RKO (cell line): Measurements from ENCODE around the gene MRPS26.
"Not testable (repeated sequence)": the region's sequence is repeated elsewhere in the genome, so short reads cannot be mapped to it uniquely, and the experiment has no call there.

Experiments
- DNase-seq: peaks from one replicate; pipeline ENCODE4 v3.0.0-alpha.2; 2016; ENCODE audit warnings: low spot score

The MRPS26 gene

DNA sequence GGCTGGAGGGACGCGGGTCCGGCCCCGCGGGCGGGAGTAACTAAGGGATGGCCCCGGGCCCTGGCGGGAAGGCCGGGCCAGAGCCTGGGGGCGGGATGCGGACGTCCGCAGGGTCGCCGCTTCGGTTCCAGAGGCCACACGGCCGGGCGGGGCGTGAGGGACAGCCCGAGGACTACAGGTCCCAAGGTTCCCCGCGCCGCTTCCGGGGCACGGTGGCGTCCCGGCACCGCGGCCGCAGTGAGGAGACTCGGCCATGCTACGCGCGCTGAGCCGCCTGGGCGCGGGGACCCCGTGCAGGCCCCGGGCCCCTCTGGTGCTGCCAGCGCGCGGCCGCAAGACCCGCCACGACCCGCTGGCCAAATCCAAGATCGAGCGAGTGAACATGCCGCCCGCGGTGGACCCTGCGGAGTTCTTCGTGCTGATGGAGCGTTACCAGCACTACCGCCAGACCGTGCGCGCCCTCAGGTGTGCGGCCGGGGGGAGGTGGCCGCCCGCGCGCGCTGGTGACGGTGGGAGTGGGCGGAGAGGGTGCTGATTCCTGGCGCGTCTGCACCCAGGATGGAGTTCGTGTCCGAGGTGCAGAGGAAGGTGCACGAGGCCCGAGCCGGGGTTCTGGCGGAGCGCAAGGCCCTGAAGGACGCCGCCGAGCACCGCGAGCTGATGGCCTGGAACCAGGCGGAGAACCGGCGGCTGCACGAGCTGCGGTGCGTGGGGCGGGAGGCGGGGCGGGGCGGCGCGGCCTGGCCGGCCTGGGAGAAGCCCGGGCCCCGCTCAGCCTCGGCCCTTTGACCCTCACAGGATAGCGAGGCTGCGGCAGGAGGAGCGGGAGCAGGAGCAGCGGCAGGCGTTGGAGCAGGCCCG is at the start of gene MRPS26:
MRPS26 (plus strand) TSS at position 237 of the 861 bp plus-strand sequence; CDS start at position 254, 17 bp downstream.
- DNase-seq, result peak; percentile 93

DNA sequence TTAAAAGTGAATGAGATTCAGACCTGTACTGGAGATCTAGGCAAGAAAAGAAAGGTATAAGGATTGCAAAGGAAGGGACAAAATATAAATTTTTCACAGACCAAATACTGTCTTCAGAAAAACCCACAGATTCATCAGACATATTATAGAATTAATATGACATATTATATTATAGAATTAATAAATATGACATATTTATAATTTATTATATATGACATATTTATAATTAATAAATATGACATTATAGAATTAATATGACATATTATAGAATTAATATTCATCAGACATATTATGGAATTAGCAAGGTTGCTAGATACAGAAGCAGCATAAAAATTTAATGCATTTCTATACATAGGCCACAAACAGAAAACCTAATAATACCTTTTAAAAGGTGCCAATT is 47.1 kb upstream of the MRPS26 start:
- no peak for DNase-seq

DNA sequence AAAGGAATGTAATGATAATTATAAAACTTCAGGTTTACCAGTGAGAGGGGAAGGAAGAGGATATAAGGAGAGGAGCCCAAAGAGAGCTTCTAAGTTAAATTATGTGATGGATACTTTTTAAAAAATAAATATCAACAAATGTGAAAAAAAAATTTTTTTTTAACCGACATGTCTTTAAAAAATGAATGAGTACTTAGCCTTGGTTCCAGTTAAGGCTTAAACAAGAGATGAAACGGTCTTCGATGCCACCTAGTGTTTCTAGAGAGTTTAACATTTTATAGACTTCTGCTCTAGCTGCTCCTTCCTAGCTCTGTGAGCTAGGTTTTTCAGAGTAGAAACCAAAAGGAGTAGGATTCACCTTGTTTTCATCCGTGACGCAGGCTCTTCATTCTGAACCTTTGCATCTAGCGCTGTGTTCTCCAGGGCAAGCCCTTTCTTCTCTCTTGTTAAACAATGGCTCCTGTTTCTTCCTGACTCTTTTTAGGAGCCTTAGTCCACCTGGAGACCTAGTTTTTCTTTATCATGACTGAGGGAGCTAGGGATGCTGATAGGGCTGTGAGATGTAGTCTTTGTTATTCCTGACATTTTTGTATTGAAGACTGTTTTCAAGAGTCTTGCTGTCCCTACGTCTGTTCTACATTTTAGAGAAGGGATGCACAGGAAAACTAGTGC is 44.9 kb upstream of the MRPS26 start:
- peak; percentile 87 for DNase-seq

DNA sequence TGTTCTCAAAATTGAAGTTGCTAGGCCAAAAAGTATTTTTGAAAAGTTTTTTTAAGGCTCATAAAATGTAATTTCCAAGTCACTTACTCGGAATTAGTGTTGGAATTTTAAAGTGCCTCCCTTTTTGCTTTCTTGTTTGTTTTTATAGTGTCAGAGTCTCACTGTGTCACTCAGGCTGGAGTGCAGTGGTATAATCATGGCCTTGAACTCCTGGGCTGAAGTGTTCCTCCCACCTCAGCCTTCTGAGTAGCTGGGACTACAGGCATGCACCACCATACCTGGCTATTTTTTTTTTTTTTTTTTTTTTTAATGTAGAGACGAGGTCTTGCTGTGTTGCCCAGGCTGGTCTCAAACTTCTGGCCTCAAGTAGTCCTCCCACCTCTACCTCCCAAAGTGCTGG is 42.4 kb upstream of the MRPS26 start:
- DNase-seq, result no peak

DNA sequence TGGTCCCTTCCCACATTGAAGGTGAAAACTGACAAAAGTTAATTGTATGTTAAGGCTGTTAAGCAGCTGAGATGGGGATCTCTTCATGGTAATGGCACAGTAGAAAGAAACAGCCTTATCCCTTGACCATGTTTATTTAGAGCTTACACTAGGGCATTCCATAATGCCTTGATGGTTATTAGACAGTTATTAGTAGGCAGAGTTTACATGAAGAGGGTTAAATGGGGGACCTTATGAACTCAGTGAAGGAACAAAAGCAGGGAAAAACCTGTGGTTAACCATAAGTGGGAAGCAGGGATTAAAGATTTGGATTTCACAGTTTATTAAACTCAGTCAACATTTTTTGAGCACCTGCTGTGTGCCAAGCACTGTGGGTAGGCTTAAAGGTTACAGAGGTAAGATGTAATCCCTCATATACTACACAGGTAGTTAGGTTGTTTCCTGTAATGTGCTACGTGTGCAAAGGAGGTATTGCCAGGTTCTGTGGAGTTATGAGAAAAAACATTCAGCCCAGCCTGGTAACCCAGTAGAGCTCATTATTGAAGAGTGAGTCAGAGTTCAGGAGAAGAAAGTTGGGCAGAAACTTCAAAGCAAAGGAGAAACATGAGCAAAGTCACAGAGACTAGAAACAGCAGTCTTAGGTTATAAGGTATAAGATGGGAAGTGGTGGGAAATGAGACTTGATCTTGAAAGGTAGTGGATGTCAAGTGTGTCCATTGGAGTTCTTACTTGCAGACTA is 34.7 kb upstream of the MRPS26 start:
- peak; percentile 19 for DNase-seq

DNA sequence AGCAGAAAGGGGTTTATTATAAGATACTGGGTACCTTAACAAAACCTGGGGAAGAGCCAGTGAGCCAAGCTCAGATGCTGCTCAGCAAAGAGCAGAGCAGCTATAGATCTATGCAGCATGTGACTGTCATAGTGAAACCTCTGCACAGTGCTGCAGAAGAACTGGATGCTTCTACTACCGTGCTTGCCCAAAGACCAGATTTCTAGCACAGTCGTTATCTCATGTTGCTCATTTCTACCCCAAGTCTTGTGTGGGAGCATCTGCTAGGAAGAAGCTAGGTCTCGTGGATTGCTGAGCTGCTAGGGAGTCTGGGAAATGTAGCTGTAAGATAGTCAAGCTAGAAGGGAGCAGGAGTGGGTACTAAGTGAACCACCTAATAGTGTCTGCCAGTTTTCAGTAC is 34.1 kb upstream of the MRPS26 start:
- DNase-seq, result no peak

DNA sequence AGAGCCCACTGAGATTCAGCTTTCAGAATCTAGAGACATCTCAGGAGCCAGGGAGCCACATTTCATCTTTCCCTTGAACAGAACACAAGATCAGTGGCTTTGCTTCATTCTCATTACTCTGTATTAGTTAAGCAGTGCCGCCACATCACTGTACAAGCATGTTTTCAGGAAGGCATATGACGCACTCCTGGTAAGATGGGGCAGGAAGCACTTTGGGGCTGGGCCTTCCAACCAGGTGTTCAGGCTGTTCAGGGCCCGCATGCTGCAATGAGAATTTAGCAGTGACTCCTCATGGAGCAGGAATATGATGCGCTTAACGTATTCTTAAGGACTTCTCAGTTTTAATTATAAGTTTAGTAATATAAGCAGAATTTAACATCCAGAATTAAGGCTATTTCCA is 32.1 kb upstream of the MRPS26 start:
- no peak for DNase-seq

DNA sequence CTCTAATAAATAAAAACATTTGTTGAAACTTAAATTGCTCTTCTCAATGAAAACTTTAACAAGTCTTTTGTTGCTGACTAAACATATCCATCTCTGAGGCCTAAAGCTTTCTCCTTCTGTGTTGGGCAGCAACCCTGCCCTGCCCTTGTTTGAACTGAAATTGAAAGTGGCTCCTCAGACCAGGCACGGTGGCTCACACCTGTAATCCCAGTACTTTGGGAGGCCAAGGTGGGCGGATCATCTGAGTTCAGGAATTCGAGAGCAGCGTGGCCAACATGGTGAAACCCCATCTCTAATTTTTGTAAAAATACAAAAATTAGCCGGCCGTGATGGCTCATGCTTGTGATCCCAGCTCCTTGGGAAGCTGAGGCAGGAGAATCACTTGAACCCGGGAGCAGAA is 31.7 kb upstream of the MRPS26 start:
- DNase-seq, result no peak

DNA sequence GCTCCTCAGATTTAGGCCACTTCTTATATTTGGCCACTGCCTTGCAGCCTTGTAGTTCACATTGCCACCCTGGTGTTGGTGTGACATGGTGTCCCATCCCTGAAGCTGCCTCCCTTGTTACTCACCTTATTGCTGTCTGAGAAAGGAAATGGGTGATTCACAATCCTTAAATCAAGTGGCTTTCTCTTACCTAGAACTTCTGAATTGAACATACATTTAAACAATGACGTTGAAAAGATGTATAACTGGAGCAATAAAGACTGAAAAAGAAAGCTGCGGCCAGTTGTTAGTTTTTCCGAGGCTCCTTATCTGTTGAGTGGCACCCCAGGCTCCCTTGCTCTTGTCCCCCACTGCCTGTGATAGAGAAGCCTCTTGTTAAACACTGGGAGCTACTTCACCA is 31.2 kb upstream of the MRPS26 start:
- DNase-seq, result no peak

DNA sequence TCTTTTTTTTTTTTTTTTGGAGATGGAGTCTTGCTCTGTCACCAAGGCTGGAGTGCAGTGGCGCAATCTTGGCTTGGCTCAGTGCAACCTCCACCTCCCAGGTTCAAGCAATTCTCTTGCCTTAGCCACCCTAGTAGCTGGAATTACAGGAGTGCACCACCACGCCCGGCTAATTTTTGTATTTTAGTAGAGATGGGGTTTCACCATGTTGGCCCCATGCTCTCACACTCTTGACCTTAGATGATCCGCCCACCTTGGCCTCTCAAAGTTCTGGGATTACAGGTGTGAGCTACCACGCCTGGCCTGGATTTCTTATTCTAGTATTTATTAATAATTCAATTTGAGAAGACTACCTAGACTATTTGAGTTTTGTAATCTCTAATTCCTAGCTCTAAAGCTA is 30.6 kb upstream of the MRPS26 start:
- DNase-seq, result not testable (repeated sequence)

DNA sequence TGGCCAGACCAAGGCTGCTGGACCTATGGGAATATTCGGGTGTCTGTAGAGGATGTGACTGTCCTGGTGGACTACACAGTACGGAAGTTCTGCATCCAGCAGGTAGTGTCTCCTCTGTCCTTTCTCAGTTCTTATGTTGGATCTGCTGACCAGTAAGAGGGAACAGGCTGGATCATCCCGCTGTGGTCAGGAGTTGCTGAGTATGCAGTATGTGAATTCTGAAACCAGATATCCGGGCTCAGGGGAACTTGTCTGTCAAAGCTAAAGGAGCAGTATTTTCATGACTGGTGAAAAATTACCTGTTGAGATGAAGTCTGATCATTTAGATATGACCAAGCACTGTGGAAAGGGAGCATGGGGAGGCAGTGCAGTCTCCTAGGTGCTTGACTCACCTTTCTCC is 24.5 kb upstream of the MRPS26 start:
- DNase-seq, result no peak

DNA sequence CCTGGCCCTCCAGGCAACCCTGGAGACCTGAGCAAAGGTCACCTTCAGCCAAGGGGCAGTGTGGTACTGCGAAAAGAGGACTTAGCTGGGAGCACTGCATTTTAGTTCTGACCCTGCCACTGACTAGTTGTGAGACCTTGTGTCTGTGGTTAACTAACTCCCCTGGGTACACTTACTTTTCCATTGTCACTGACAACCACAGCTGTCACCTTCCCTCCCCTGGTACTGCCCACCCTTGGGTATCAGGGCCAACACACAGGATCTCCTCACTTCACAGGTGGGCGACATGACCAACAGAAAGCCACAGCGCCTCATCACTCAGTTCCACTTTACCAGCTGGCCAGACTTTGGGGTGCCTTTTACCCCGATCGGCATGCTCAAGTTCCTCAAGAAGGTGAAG is 24.1 kb upstream of the MRPS26 start:
- DNase-seq, result no peak

DNA sequence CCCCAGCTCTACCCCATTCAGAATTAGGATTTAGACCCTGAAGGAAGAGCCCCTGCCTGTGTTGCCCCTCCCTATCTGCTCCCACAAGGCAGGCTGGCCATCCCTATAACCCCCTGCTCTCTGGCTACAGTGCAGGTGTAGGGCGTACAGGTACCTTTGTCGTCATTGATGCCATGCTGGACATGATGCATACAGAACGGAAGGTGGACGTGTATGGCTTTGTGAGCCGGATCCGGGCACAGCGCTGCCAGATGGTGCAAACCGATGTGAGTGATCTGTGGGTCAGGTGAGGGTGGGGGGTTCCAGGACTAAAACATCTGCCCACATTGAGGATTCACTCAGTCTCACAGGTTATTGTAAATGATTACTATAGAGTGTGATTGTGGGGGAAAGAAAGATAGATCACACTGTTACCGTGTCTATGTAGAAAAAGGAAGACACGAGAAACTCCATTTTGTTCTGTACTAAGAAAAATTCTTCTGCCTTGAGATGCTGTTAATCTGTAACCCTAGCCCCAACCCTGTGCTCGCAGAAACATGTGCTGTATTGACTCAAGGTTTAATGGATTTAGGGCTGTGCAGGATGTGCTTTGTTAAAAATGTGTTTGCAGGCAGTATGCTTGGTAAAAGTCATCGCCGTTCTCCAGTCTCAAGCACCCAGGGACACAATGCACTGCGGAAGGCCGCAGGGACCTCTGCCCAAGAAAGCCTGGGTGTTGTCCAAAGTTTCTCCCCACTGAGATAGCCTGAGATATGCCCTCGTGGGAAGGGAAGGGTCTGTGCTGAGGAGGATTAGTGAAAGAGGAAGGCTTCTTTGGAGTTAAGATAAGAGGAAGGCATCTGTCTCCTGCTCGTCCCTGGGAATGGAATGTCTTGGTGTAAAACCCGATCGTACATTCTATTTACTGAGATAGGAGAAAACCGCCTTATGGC is 23.0 kb upstream of the MRPS26 start:
- not testable (repeated sequence) for DNase-seq

DNA sequence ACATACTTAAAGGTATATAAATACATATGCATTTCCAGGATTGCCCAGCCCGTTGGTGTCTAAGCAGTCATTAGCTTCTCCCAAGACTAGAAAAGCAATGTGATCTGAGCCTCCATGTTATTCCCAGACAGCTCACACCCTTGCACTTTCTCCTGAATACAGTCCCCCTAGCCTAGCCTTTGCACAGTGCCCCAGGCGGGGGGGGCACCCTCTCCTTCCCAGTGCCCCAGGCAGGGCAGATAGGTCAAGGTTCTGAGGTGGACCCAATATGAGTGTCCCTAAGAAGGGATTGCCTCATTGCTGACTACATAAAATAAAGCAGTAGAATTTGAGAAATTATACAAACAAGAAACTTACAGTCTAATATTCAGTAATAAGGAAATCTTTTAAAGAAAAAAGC is 17.9 kb upstream of the MRPS26 start:
- no peak for DNase-seq

DNA sequence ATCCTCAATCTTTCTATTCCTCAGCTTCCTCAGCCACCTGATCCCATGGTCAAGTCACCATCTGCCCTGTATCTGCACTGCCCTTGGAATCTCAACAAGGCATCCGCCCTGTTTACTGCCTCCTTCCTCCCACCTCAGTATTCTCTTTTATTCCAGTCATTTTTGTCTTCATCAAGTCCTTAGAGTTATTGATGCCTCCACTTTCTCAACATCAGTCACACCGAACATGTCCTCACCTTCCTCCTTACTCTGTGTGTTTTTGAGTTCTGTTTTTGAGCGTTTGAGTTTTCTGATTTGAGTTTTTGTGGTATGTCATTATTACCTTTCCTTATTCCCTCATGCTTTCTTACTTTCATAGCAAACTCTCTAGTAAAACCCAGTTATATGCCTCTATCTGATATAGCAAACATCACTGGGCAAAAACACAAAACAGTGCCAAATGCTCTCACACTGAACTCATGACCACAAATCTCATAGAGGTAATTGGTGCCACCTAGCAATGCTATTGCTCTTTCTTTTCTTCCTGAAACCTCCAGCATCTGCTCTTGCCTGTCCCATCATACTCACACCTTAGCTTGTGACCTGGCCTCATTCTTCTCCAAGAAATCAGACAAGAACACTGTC is 14.2 kb upstream of the MRPS26 start:
- DNase-seq, result no peak

DNA sequence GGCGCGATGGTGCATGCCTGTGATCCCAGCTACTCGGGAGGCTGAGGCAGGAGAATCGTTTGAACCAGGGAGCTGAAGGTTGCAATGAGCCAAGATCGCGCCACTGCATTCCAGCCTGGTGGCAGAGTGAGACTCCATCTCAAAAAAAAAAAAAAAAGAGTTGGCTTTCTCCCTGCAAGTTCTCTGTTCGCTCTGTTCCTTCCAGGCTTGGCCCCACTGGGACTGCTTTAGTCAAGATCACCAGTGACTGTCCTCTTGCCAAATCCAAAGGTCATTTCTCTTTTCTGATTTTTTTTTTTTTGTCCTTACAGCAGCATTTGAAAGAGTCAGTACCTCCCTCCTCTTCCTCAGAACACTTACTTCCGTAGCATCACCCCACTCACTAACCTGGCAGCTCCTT is 13.2 kb upstream of the MRPS26 start:
- no peak for DNase-seq

DNA sequence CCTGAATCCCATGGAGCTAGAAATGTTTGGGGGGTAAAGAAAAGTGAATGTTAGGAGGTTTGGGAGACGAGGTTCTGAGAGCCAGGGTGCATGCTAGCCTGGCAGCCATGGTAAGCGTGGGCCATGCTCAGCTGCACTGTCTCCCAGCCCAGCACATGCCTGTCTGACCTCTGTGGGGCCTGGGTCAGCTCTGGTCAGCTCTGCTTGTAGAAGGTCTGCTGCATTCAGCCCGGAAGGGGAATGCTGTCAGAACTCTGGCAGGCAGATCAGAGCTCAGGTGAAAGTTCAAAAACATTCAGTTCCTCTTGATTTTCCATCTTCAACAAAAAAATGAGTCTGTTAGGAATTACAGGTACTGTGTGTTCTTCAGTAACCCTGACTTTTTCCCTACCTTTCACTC is 8.2 kb upstream of the MRPS26 start:
- no peak for DNase-seq

DNA sequence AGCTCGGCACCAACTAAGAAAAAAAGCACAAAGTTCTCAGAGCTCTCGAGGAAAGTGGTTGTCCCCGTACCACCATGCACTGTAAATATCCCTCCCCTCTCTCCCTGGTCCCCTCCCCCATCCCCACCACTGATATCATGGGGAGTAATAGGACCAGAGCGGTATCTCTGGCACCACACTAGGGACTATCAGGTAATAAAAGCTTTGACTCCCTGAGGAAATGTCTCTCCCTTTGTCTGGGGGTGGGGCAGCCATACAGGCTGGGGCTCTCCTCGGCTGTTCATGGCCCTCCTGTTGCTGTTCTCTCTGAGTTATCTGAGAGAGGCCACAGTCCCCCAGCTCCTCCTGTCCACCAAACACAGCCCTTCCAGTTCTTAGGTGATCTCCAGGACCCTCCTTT is 7.4 kb upstream of the MRPS26 start:
- DNase-seq, result no peak

DNA sequence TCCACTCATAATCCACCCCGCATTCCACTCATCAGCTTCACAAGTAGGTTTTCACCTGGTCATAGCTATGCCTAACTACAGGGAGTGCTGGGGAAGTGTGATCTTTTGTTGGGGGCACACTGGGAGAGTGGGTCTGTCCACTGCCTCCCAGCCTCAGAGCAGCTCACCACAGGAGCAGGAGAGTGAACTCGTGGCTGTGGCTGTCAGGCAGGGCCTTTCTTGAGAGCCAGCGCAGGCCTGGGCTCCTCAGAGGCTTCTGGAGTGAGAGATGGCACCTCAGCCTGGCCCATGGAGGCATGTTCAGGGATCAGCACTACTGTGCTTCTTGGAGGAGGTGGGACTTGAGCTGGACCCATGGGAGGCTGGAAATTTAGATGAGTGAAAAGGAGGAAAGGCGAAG is 6.4 kb upstream of the MRPS26 start:
- DNase-seq, result no peak

DNA sequence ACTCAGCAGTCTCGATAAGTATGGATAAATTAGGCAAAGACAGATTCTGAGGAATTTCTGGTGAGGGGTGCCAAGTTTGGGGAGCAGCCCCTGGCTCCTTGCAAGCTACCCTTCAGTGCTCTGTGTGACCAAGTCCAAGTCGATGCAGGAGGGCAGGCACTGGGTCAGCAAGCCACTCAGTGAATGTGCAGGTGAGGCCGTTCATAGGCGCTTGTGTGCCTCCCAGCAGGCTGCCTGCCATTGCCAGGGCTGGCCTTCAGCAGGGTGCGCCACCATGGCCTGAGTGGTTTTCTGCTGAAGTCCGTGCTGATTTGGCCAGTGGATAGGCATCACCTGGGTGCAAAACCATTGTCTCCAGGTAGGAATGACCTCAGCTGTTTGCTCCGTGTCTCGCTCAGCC is 5.8 kb upstream of the MRPS26 start:
- no peak for DNase-seq

DNA sequence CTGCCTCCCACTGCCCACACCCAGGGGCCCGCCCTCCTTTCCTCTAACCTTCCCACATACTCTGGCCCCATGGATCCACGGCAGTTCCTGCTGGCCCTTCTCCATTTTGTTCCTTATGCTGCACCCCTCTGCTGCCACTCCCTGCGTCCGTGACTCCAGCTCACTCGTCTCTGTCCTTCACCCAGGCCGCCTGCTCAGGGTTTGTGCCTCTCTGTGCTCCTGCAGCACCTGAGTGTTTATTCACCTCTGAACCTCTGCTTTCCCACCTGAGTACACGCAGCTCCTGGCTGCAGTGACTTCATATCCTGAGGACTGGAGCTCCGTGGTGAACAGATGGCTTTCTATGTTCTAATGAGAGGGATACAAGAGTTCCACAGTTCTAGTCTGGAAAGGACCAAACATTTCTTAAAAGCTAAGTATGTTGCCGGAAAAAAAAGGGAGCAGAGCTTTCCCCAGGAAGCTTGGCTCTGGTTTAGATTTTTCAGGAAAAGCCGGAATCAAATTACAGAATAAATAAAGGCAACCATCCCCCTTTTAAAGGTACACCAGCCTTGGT is 3.9 kb upstream of the MRPS26 start:
- no peak for DNase-seq
